Mesothelial cell of epicardium (in vitro differentiated cells): ENCODE data around the gene CD40. TPM values are rescaled to one million over a fixed set of nuclear protein-coding genes. Genes with fewer than 3 reads are reported as not detected.

Experiments
- DNase-seq, 2 experiments: peaks; one replicate each; pipeline ENCODE4 v3.0.0; 2021; ENCODE audit warnings: low spot score in 2 of 2; ENCODE audit not compliant: unreplicated experiment in 2 of 2
- H3K27ac Mint-ChIP-seq: 2 replicates; pipeline ENCODE4 v1.8.0; 2021; ENCODE audit warnings: mixed read lengths
- H3K27me3 Mint-ChIP-seq: 2 replicates; pipeline ENCODE4 v1.8.0; 2021; ENCODE audit warnings: low read depth, mixed read lengths
- H3K36me3 Mint-ChIP-seq: 2 replicates; pipeline ENCODE4 v1.8.0; 2021; ENCODE audit warnings: mixed read lengths
- H3K4me1 Mint-ChIP-seq: 2 replicates; pipeline ENCODE4 v1.8.0; 2021; ENCODE audit warnings: mixed read lengths
- H3K4me3 Mint-ChIP-seq: 2 replicates; pipeline ENCODE4 v1.8.0; 2021; ENCODE audit warnings: mild to moderate bottlenecking, moderate library complexity, mixed read lengths
- H3K9me3 Mint-ChIP-seq: 2 replicates; pipeline ENCODE4 v1.8.0; 2021; ENCODE audit warnings: mixed read lengths
- total RNA-seq: library from RNA; stranded (reverse); gene quantifications from 3 replicates; pipeline ENCODE4 v1.2.1, GENCODE V29; 2021
- TF ChIP-seq, protein P1 (sequence below): fragments of 200-600 bp; sonication (generic); IDR thresholded peaks from one replicate; pipeline ENCODE4 v1.5.0; 2021; ENCODE audit warnings: antibody characterized with exemption; ENCODE audit not compliant: unreplicated experiment

CD40 gene
- 3.8 to 5.0 TPM (median 4.3 TPM) in 3 replicates for total RNA-seq

DNA sequence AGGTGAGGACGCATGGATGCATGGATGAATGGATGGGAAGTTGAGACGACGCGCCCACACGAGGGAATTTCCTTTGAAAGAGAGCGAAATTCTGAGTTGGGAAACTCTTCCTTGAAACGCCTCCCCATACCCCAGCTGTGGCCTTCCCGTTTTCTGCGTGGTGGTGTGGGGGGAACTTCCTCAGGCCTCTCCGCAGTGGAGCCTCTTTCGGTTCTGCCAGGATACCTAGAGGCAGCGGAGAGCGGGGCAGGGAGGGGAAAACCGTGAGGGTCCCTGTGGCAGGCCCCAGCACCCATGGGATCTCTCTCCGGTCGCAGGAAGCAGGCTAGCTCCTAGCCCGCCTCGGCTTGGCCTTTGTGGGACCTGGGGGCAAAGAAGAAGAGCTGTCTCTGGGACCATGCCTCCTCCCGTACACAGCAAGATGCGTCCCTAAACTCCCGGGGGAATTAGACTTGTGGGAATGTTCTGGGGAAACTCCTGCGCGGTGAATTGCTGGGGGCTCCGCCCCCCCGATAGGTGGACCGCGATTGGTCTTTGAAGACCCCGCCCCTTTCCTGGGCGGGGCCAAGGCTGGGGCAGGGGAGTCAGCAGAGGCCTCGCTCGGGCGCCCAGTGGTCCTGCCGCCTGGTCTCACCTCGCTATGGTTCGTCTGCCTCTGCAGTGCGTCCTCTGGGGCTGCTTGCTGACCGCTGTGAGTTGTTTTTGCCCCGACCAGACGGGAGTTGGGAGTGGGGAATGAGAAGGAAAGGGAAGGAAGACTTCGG is at the start of gene CD40:
CD40 (plus strand) TSS at position 611 of the 764 bp plus-strand sequence; CDS start at position 641, 30 bp downstream.
- H3K36me3 Mint-ChIP-seq: no peaks in the 10 kb centered on the region
- H3K9me3 Mint-ChIP-seq: no peaks in the 10 kb centered on the region
- TF ChIP-seq, protein P1, sequence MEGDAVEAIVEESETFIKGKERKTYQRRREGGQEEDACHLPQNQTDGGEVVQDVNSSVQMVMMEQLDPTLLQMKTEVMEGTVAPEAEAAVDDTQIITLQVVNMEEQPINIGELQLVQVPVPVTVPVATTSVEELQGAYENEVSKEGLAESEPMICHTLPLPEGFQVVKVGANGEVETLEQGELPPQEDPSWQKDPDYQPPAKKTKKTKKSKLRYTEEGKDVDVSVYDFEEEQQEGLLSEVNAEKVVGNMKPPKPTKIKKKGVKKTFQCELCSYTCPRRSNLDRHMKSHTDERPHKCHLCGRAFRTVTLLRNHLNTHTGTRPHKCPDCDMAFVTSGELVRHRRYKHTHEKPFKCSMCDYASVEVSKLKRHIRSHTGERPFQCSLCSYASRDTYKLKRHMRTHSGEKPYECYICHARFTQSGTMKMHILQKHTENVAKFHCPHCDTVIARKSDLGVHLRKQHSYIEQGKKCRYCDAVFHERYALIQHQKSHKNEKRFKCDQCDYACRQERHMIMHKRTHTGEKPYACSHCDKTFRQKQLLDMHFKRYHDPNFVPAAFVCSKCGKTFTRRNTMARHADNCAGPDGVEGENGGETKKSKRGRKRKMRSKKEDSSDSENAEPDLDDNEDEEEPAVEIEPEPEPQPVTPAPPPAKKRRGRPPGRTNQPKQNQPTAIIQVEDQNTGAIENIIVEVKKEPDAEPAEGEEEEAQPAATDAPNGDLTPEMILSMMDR: no peak
- peaks cover 51% of the 10 kb centered on the region for H3K27me3 Mint-ChIP-seq
- peak within 1 kb of the TSS; percentile 81 for H3K4me3 Mint-ChIP-seq
- peak within 1 kb of the TSS; percentile 68 for H3K27ac Mint-ChIP-seq
- DNase-seq: peak; percentile 61 to 75
- peaks cover 7% of the 10 kb centered on the region for H3K4me1 Mint-ChIP-seq

DNA sequence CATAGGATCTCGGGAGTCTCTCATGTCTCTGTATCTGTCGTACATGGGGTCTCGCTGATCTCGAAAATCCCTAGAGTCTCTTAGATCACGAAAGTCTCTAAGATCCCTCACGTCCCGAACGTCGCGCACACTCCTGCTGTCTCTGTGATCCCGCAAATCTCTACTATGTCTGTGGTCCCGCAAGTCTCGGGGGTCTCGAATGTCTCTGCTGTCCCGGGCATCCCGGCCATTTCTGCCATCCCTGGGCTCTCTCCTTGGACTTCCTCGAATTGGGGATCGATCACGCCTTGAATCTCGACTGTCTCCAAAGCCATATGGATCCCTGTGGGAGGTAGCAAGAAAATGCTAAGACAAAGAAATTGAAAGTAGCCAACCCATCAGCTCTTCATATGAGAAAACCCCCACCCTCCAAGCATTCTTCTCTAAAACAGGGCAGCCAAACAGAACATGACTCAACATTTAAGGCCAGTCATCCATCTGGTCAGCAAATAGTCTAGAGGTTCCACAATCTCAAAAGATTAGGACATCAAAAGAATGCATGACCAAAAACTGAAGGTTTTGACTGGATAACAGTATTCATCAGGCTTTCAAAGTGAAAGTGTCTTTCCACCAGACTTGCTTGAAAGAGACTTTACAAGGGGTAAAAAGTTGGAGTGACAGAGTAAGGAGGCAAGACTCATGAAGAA is 47.8 kb upstream of the CD40 start:
- Mint-ChIP-seq H3K9me3 (no peaks in the 10 kb centered on the region), H3K27me3 (no peaks in the 10 kb centered on the region), H3K27ac (no peak overlapping the region), H3K4me3 (no peak overlapping the region), H3K36me3 (peaks cover 36% of the 10 kb centered on the region), H3K4me1 (no peaks in the 10 kb centered on the region)
- DNase-seq: no peak
- TF ChIP-seq, protein P1: no peak

DNA sequence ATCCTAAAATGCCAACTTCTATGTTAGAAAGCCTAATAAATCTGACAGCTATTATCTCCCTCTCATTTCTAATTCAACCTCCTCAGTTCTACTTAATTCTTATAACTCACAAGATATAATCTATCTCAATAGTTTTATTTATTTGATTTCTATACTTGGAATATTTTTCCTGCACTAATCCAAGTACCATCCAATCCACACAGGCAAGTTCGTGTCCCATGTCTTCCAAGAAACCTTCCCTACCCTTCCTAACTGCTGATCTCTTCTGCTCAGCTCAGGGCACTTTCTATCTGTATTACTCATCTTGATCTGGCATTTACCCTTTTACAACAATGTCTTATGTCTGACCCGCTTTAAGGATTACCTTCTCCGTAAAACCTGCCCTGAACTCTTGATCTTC is 46.5 kb upstream of the CD40 start:
- H3K27me3 Mint-ChIP-seq: no peaks in the 10 kb centered on the region
- TF ChIP-seq, protein P1: no peak
- peaks cover 33% of the 10 kb centered on the region for H3K36me3 Mint-ChIP-seq
- no peaks in the 10 kb centered on the region for H3K4me1 Mint-ChIP-seq
- no peak overlapping the region for H3K4me3 Mint-ChIP-seq
- DNase-seq: no peak
- H3K27ac Mint-ChIP-seq: no peak overlapping the region
- no peaks in the 10 kb centered on the region for H3K9me3 Mint-ChIP-seq

DNA sequence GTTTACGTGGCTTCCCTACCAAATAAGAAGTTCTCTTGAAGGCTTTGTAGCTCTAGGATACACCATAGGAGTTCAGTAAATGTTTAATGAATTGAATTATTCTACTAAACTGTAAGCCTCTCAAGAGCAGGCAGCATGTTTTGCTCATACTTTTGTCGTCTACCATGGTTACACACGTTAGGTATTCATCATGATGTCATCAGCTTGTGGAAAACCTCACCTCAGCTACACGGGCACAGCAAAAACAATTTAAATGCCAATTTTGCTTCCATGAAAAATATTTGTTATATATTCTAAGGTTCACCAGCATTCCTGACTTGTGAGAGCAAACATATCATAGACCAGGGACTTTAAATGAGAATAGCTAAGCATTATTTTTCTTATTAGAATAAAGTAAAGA is 45.1 kb upstream of the CD40 start:
- H3K4me3 Mint-ChIP-seq: no peak overlapping the region
- DNase-seq: no peak
- H3K9me3 Mint-ChIP-seq: no peaks in the 10 kb centered on the region
- no peaks in the 10 kb centered on the region for H3K4me1 Mint-ChIP-seq
- TF ChIP-seq, protein P1: no peak
- no peak overlapping the region for H3K27ac Mint-ChIP-seq
- no peaks in the 10 kb centered on the region for H3K27me3 Mint-ChIP-seq
- H3K36me3 Mint-ChIP-seq: peaks cover 33% of the 10 kb centered on the region

- TF ChIP-seq, protein P1: no peak
- H3K4me1 Mint-ChIP-seq: no peaks in the 10 kb centered on the region
- H3K4me3 Mint-ChIP-seq: no peak overlapping the region
- H3K9me3 Mint-ChIP-seq: no peaks in the 10 kb centered on the region
- H3K36me3 Mint-ChIP-seq: peaks cover 30% of the 10 kb centered on the region
- no peaks in the 10 kb centered on the region for H3K27me3 Mint-ChIP-seq
- DNase-seq: no peak
- no peak overlapping the region for H3K27ac Mint-ChIP-seq
Measured at GRCh38 chr20:46073443-46073842, 44.7 kb upstream of the CD40 start.
